T-helper 1 cell treated with Interleukin-12 subunit alpha and Interleukin-12 subunit beta and Interleukin-4 antibody, amounts not matched to agents 30 μg/mL and 1 μg/mL, for 36 hours (primary cell): Measurements from ENCODE around the gene WDR7.

Experiments
- H3K27ac Mint-ChIP-seq: one replicate; pipeline ENCODE4 v1.8.0; 2021; ENCODE audit warnings: mild to moderate bottlenecking, mixed read lengths
- H3K27me3 Mint-ChIP-seq: one replicate; pipeline ENCODE4 v1.8.0; 2021; ENCODE audit warnings: low read depth, mixed read lengths
- H3K36me3 Mint-ChIP-seq: one replicate; pipeline ENCODE4 v1.8.0; 2021; ENCODE audit warnings: low read depth, mixed read lengths
- H3K4me1 Mint-ChIP-seq: one replicate; pipeline ENCODE4 v1.8.0; 2021; ENCODE audit warnings: low read depth, mixed read lengths
- H3K4me3 Mint-ChIP-seq: one replicate; pipeline ENCODE4 v1.8.0; 2021; ENCODE audit warnings: mild to moderate bottlenecking, moderate library complexity, mixed read lengths
- H3K9me3 Mint-ChIP-seq: one replicate; pipeline ENCODE4 v1.8.0; 2021; ENCODE audit warnings: mixed read lengths

WDR7 gene

GRCh38 chr18:56672981-56673380 lies 21.8 kb downstream of the WDR7 start:
- Mint-ChIP-seq H3K27ac (no peak overlapping the region), H3K27me3 (no peaks in the 10 kb centered on the region), H3K4me1 (peaks cover 17% of the 10 kb centered on the region), H3K9me3 (peaks cover 5% of the 10 kb centered on the region), H3K4me3 (no peak overlapping the region), H3K36me3 (peaks cover 9% of the 10 kb centered on the region)

GRCh38 chr18:56676639-56677038 lies 25.5 kb downstream of the WDR7 start:
- H3K4me1 Mint-ChIP-seq: peaks cover under 1% of the 10 kb centered on the region
- peaks cover 8% of the 10 kb centered on the region for H3K9me3 Mint-ChIP-seq
- H3K36me3 Mint-ChIP-seq: peaks cover 11% of the 10 kb centered on the region
- no peak overlapping the region for H3K27ac Mint-ChIP-seq
- no peak overlapping the region for H3K4me3 Mint-ChIP-seq
- no peaks in the 10 kb centered on the region for H3K27me3 Mint-ChIP-seq

- no peak overlapping the region for H3K4me3 Mint-ChIP-seq
- no peak overlapping the region for H3K27ac Mint-ChIP-seq
- H3K36me3 Mint-ChIP-seq: peaks cover 11% of the 10 kb centered on the region
- H3K9me3 Mint-ChIP-seq: peaks cover 8% of the 10 kb centered on the region
- no peaks in the 10 kb centered on the region for H3K27me3 Mint-ChIP-seq
- no peaks in the 10 kb centered on the region for H3K4me1 Mint-ChIP-seq
Measured at GRCh38 chr18:56678836-56679565, 27.8 kb downstream of the WDR7 start.

GRCh38 chr18:56684277-56684676 lies 33.1 kb downstream of the WDR7 start:
- no peaks in the 10 kb centered on the region for H3K9me3 Mint-ChIP-seq
- H3K4me1 Mint-ChIP-seq: no peaks in the 10 kb centered on the region
- peaks cover 4% of the 10 kb centered on the region for H3K36me3 Mint-ChIP-seq
- H3K4me3 Mint-ChIP-seq: no peak overlapping the region
- H3K27me3 Mint-ChIP-seq: no peaks in the 10 kb centered on the region
- H3K27ac Mint-ChIP-seq: no peak overlapping the region

GRCh38 chr18:56691530-56691929 lies 40.4 kb downstream of the WDR7 start:
- Mint-ChIP-seq H3K4me3 (no peak overlapping the region), H3K9me3 (no peaks in the 10 kb centered on the region), H3K36me3 (peaks cover 6% of the 10 kb centered on the region), H3K4me1 (no peaks in the 10 kb centered on the region), H3K27ac (no peak overlapping the region), H3K27me3 (no peaks in the 10 kb centered on the region)

GRCh38 chr18:56696966-56697365 lies 45.8 kb downstream of the WDR7 start:
- no peaks in the 10 kb centered on the region for H3K9me3 Mint-ChIP-seq
- H3K36me3 Mint-ChIP-seq: peaks cover 3% of the 10 kb centered on the region
- no peak overlapping the region for H3K4me3 Mint-ChIP-seq
- H3K4me1 Mint-ChIP-seq: no peaks in the 10 kb centered on the region
- H3K27ac Mint-ChIP-seq: no peak overlapping the region
- H3K27me3 Mint-ChIP-seq: no peaks in the 10 kb centered on the region

GRCh38 chr18:56702946-56703345 lies 51.8 kb downstream of the WDR7 start:
- Mint-ChIP-seq H3K4me1 (no peaks in the 10 kb centered on the region), H3K27me3 (no peaks in the 10 kb centered on the region), H3K36me3 (peaks cover 6% of the 10 kb centered on the region), H3K27ac (no peak overlapping the region), H3K9me3 (no peaks in the 10 kb centered on the region), H3K4me3 (no peak overlapping the region)

- peaks cover 9% of the 10 kb centered on the region for H3K36me3 Mint-ChIP-seq
- no peaks in the 10 kb centered on the region for H3K27me3 Mint-ChIP-seq
- H3K27ac Mint-ChIP-seq: no peak overlapping the region
- no peak overlapping the region for H3K4me3 Mint-ChIP-seq
- H3K9me3 Mint-ChIP-seq: no peaks in the 10 kb centered on the region
- H3K4me1 Mint-ChIP-seq: peaks cover 12% of the 10 kb centered on the region
Measured at GRCh38 chr18:56709463-56709862, 58.3 kb downstream of the WDR7 start.

GRCh38 chr18:56711708-56712445 lies 60.7 kb downstream of the WDR7 start:
- Mint-ChIP-seq H3K4me3 (no peak overlapping the region), H3K27ac (no peak overlapping the region), H3K36me3 (peaks cover 9% of the 10 kb centered on the region), H3K9me3 (no peaks in the 10 kb centered on the region), H3K4me1 (peaks cover 18% of the 10 kb centered on the region), H3K27me3 (no peaks in the 10 kb centered on the region)

- Mint-ChIP-seq H3K36me3 (peaks cover 5% of the 10 kb centered on the region), H3K27me3 (no peaks in the 10 kb centered on the region), H3K9me3 (no peaks in the 10 kb centered on the region), H3K27ac (no peak overlapping the region), H3K4me1 (peaks cover 23% of the 10 kb centered on the region), H3K4me3 (no peak overlapping the region)
Measured at GRCh38 chr18:56712761-56713160, 61.6 kb downstream of the WDR7 start.

GRCh38 chr18:56715121-56715520 lies 64.0 kb downstream of the WDR7 start:
- H3K27me3 Mint-ChIP-seq: no peaks in the 10 kb centered on the region
- H3K36me3 Mint-ChIP-seq: peaks cover 5% of the 10 kb centered on the region
- no peaks in the 10 kb centered on the region for H3K9me3 Mint-ChIP-seq
- no peak overlapping the region for H3K4me3 Mint-ChIP-seq
- H3K4me1 Mint-ChIP-seq: peaks cover 19% of the 10 kb centered on the region
- H3K27ac Mint-ChIP-seq: no peak overlapping the region

GRCh38 chr18:56716692-56717146 lies 65.6 kb downstream of the WDR7 start:
- H3K4me1 Mint-ChIP-seq: peaks cover 19% of the 10 kb centered on the region
- no peak overlapping the region for H3K27ac Mint-ChIP-seq
- no peaks in the 10 kb centered on the region for H3K27me3 Mint-ChIP-seq
- peaks cover 5% of the 10 kb centered on the region for H3K36me3 Mint-ChIP-seq
- no peak overlapping the region for H3K4me3 Mint-ChIP-seq
- H3K9me3 Mint-ChIP-seq: no peaks in the 10 kb centered on the region

GRCh38 chr18:56721031-56721430 lies 69.9 kb downstream of the WDR7 start:
- Mint-ChIP-seq H3K9me3 (no peaks in the 10 kb centered on the region), H3K36me3 (peaks cover 13% of the 10 kb centered on the region), H3K4me3 (no peak overlapping the region)

GRCh38 chr18:56721491-56721890 lies 70.3 kb downstream of the WDR7 start:
- Mint-ChIP-seq H3K36me3 (peaks cover 13% of the 10 kb centered on the region), H3K4me3 (no peak overlapping the region), H3K27ac (no peak overlapping the region), H3K9me3 (no peaks in the 10 kb centered on the region), H3K27me3 (no peaks in the 10 kb centered on the region), H3K4me1 (peaks cover 8% of the 10 kb centered on the region)

More at GRCh38 chr18:56721031-56721430, 69.9 kb downstream of the WDR7 start:
- H3K4me1 Mint-ChIP-seq: peaks cover 10% of the 10 kb centered on the region
- no peaks in the 10 kb centered on the region for H3K27me3 Mint-ChIP-seq
- no peak overlapping the region for H3K27ac Mint-ChIP-seq

- Mint-ChIP-seq H3K27me3 (no peaks in the 10 kb centered on the region), H3K4me3 (no peak overlapping the region), H3K4me1 (no peaks in the 10 kb centered on the region), H3K27ac (no peak overlapping the region), H3K36me3 (peaks cover 16% of the 10 kb centered on the region), H3K9me3 (peaks cover 4% of the 10 kb centered on the region)
Measured at GRCh38 chr18:56722518-56722917, 71.4 kb downstream of the WDR7 start.
